Measurements from ENCODE around the gene UST.

Gene UST

GRCh38 chr6:149026530-149026942 lies 279.7 kb downstream of the UST start:
- no peak for TF ChIP-seq CTCF (IDR thresholded peaks at IDR 0.05; ENCODE audit: extremely low read depth, missing control alignments)
- DNase-seq (ENCODE audit: low spot score): no peak

- no peak for DNase-seq (ENCODE audit: low spot score)
- TF ChIP-seq CTCF (IDR thresholded peaks at IDR 0.05; ENCODE audit: extremely low read depth, missing control alignments): no peak
Observed at GRCh38 chr6:149027484-149027883, 280.7 kb downstream of the UST start.

- TF ChIP-seq CTCF (IDR thresholded peaks at IDR 0.05; ENCODE audit: extremely low read depth, missing control alignments): peak; percentile 26
- DNase-seq (ENCODE audit: low spot score): peak; percentile 56
Observed at GRCh38 chr6:149028767-149029405, 282.1 kb downstream of the UST start.

- no peak for TF ChIP-seq CTCF (IDR thresholded peaks at IDR 0.05; ENCODE audit: extremely low read depth, missing control alignments)
- DNase-seq (ENCODE audit: low spot score): no peak
Observed at GRCh38 chr6:149031201-149031858, 284.5 kb downstream of the UST start.

- DNase-seq (ENCODE audit: low spot score): no peak
- TF ChIP-seq CTCF (IDR thresholded peaks at IDR 0.05; ENCODE audit: extremely low read depth, missing control alignments): no peak
Observed at GRCh38 chr6:149031859-149032598, 285.2 kb downstream of the UST start.

GRCh38 chr6:149032599-149033405 lies 286.0 kb downstream of the UST start:
- TF ChIP-seq CTCF (IDR thresholded peaks at IDR 0.05; ENCODE audit: extremely low read depth, missing control alignments): no peak
- DNase-seq (ENCODE audit: low spot score): peak; percentile 75

All from GM20000 (cell line).